Thoracic aorta (tissue), 2 donors: ENCODE data around the gene GPR108. TPM values are rescaled to one million over a fixed set of nuclear protein-coding genes. Genes with fewer than 3 reads are reported as not detected.

Source experiments
- ATAC-seq: fragments of 150-250 bp; one replicate; pipeline ENCODE4 v1.8.0; 2017; ENCODE audit warnings: low read depth; ENCODE audit not compliant: insufficient number of reproducible peaks, low FRiP score
- DNase-seq: peaks from one replicate; pipeline ENCODE4 v3.0.0-alpha.2; 2020; ENCODE audit warnings: low spot score
- H3K27ac ChIP-seq, 2 donors: fragments of 200-600 bp; sonication (generic); 1 replicate in 1 of 2; 2 replicates in 1 of 2; pipeline ENCODE4 v1.5.1; 2016; ENCODE audit warnings: mild to moderate bottlenecking in 2 of 2, moderate library complexity in 2 of 2
- H3K27me3 ChIP-seq: fragments of 200-600 bp; sonication (generic); replicated peaks from 2 replicates; pipeline ENCODE4 v1.6.0; 2016; ENCODE audit warnings: mild to moderate bottlenecking; ENCODE audit not compliant: insufficient read depth
- H3K36me3 ChIP-seq: fragments of 200-600 bp; sonication (generic); one replicate; pipeline ENCODE4 v1.5.1; 2016
- H3K4me1 ChIP-seq, 2 donors: fragments of 200-600 bp; sonication (generic); 1 replicate in 1 of 2; 2 replicates in 1 of 2; pipeline versions ENCODE4 v1.5.1 to v1.6.0; 2016; ENCODE audit warnings: low read depth in 2 of 2, mild to moderate bottlenecking in 1 of 2; ENCODE audit not compliant: control insufficient read depth in 1 of 2
- H3K4me3 ChIP-seq: fragments of 200-600 bp; sonication (generic); 2 replicates; pipeline ENCODE4 v1.5.1; 2016; ENCODE audit warnings: mild to moderate bottlenecking
- H3K9me3 ChIP-seq: fragments of 200-600 bp; sonication (generic); 2 replicates; pipeline ENCODE4 v1.5.1; 2016
- total RNA-seq, 2 donors: library from RNA; depleted of rRNA; stranded (reverse); fragments of >200 nt; gene quantifications; one replicate each; pipeline versions ENCODE4 v1.1.0 to v1.2.3, GENCODE V29; 2016
- TF ChIP-seq, protein P1 (sequence below): fragments of 200-600 bp; sonication (generic); IDR thresholded peaks from one replicate; pipeline ENCODE4 v1.5.1; 2019; ENCODE audit warnings: antibody characterized with exemption

The GPR108 gene
- total RNA-seq, 2 donors from 2014 or later = 32.2 to 84.2 TPM

DNA sequence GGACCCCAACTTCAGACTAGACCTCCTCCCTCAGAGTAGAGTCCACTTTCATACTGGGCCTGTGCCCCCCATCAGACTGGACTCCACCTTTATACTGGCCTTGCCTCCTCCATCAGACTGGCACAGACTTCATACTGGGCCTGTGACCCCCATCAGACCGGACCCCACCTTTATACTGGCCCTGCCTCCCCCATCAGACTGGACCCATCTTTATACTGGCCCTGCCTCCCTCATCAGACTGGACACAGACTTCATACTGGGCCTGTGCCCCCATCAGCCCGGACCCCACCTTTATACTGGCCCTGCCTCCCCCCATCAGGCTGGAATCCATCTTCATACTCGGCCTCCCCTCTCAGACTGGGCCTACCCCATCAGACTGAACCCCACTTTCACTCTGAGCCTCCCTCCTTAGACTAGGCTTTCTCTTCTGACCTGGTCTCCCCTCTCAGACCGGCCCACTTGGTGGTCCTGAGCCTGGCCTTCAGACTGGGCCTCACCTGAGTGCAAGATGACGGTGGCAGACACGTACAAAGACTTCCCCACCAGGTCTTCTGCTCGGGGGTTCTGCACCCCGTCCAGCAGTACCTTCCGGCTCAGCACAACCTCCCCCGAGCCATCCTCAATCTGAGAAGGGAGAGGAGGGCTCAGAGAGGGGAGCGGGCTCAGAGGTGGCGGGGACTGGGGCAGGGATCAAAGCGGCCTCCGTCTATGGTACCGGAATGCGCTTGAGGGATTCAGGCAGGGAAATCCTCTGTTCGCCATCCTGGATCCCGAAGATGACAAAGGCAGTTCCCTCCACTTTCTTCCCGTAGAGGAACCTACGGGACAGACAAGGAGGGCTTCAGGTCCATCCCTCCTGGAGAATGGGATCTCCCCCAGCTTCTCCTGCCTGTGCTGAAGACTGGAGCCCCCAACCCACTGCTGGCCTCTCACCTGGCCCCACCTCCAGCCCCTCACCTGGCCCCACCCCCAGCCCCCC is 24.4 kb downstream of the GPR108 start:
- TF ChIP-seq, protein P1, sequence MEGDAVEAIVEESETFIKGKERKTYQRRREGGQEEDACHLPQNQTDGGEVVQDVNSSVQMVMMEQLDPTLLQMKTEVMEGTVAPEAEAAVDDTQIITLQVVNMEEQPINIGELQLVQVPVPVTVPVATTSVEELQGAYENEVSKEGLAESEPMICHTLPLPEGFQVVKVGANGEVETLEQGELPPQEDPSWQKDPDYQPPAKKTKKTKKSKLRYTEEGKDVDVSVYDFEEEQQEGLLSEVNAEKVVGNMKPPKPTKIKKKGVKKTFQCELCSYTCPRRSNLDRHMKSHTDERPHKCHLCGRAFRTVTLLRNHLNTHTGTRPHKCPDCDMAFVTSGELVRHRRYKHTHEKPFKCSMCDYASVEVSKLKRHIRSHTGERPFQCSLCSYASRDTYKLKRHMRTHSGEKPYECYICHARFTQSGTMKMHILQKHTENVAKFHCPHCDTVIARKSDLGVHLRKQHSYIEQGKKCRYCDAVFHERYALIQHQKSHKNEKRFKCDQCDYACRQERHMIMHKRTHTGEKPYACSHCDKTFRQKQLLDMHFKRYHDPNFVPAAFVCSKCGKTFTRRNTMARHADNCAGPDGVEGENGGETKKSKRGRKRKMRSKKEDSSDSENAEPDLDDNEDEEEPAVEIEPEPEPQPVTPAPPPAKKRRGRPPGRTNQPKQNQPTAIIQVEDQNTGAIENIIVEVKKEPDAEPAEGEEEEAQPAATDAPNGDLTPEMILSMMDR = no peak
- no peaks in the 10 kb centered on the region for H3K27me3 ChIP-seq

DNA sequence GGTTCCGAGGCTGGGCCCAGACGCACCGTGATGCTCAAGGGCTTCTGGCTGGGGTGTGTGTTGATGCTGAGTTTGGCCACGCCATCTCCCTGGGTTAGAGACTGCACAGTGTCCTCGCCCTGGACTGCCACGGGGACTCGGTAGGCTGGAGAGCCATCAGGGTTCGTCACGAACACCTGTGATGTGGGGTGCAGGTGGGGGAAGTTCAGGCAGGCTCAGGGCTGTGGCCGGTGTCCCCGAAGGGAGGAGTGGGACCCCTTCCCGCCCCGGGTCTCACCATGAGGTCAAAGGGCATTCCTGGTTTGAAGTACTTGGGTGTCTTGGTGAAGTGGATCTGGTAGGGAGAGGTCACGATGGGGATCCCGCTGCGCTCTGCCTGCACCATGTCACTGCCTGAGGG is 25.1 kb downstream of the GPR108 start:
- no peaks in the 10 kb centered on the region for H3K27me3 ChIP-seq
- DNase-seq = no peak
- no peak for ATAC-seq
- H3K4me3 ChIP-seq = no peak overlapping the region
- no peak overlapping the region for H3K27ac ChIP-seq
- TF ChIP-seq, protein P1 = no peak
- no peaks in the 10 kb centered on the region for H3K9me3 ChIP-seq
- no peaks in the 10 kb centered on the region for H3K4me1 ChIP-seq
- no peaks in the 10 kb centered on the region for H3K36me3 ChIP-seq

More for the DNA sequence above, 24.4 kb downstream of the GPR108 start:
- H3K9me3 ChIP-seq = no peaks in the 10 kb centered on the region
- no peak overlapping the region for H3K27ac ChIP-seq
- no peak for DNase-seq
- H3K36me3 ChIP-seq = no peaks in the 10 kb centered on the region
- no peaks in the 10 kb centered on the region for H3K4me1 ChIP-seq
- no peak overlapping the region for H3K4me3 ChIP-seq
- no peak for ATAC-seq

DNA sequence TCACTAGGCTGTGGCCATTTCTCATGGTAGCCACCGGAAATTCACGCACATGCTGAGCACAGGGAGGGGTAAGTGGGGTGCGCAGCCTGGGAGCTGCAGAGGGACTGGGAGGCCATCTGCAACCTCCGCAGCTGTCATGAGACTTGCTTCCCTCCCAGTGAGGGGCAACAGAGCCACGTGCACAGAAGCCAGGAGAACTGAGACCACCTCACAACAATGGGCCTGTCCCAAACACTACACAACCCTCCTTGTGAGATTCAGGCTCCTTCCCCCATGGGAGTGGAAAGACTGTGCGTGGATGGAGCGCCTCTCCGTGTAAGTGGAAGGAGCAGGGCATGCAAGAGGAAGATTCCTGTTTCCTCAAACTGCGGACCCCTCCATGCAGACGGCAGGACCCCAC is 25.8 kb downstream of the GPR108 start:
- no peaks in the 10 kb centered on the region for H3K27me3 ChIP-seq
- ATAC-seq (no peak), DNase-seq (no peak)

DNA sequence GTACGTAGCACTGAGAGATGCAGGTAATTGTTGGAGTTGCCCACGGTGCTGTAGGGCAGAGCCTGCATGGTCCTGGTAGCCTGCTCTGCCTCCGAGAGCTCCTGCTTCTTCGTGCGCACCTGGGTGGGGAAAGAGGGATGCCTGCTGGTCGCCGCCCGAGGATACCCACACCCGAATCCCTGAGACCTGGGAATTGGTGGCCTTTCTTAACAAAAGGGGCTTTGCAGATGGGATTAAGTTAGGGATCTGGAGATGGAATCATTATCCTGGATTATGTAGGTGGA is 26.4 kb downstream of the GPR108 start:
- no peak overlapping the region for H3K27ac ChIP-seq
- DNase-seq = no peak
- no peaks in the 10 kb centered on the region for H3K9me3 ChIP-seq
- ATAC-seq = no peak
- no peaks in the 10 kb centered on the region for H3K27me3 ChIP-seq
- H3K36me3 ChIP-seq = no peaks in the 10 kb centered on the region
- H3K4me3 ChIP-seq = no peak overlapping the region
- TF ChIP-seq, protein P1 = no peak
- H3K4me1 ChIP-seq = no peaks in the 10 kb centered on the region

More for the DNA sequence above, 25.8 kb downstream of the GPR108 start:
- TF ChIP-seq, protein P1 = no peak
- no peak overlapping the region for H3K4me3 ChIP-seq
- H3K9me3 ChIP-seq = no peaks in the 10 kb centered on the region
- no peak overlapping the region for H3K27ac ChIP-seq
- no peaks in the 10 kb centered on the region for H3K36me3 ChIP-seq
- no peaks in the 10 kb centered on the region for H3K4me1 ChIP-seq

DNA sequence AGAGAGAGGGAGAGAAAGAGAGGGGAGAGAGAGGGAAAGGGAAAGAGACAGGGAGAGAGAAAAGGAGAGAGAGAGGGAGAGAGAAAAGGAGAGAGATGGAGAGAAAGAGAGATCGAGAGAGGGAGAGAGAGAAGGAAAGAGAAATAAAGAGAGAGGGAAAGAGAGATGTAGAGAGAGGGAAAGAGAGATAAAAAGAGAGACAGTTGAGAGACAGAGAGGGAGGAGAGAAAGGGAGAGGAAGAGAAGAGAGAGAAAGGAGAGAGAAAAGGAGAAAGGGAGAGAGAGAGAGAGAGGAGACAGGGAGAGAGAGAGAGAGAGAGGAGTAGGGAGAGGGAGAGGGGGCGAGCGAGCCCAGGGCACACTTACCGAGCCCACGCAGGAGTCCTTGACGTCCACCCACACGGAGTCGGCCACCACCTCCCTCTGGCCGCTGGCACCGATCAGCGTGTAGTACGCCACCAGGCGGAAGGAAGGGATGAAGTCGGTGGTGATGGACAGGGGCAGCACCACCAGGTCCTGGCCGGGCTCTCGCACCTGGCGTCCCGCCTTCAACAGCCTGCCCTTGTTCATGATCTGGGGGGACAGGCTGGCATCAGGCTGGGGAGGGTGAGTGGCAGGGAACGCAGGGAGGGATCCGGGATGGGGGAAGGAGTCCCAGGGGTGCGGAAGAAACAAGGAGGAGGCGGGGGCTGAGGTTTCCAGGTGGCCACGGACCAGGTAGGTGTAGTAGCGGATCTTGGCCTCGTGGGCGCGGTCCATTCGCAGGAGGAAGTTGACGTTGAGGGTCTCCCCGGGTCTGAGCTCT is 26.9 kb downstream of the GPR108 start:
- no peaks in the 10 kb centered on the region for H3K36me3 ChIP-seq
- TF ChIP-seq, protein P1 = no peak
- no peaks in the 10 kb centered on the region for H3K4me1 ChIP-seq
- ATAC-seq = no peak
- no peak overlapping the region for H3K27ac ChIP-seq
- DNase-seq = no peak
- no peaks in the 10 kb centered on the region for H3K9me3 ChIP-seq
- no peaks in the 10 kb centered on the region for H3K27me3 ChIP-seq
- H3K4me3 ChIP-seq = no peak overlapping the region
